ENCODE data around the gene LRP8. TPM values are rescaled to one million over a fixed set of nuclear protein-coding genes. Genes with fewer than 3 reads are reported as not detected.

LRP8 gene
- total and polyA plus RNA-seq, 2 of the 4 experiments (the other 2 are of a cell fraction) = 12.0 to 12.1 TPM

GRCh38 chr1:53368314-53369033 lies 40.6 kb upstream of the LRP8 start:
- Histone ChIP-seq H4K5ac (ENCODE audit: low read depth, low read length) (no peak overlapping the region), H3K23ac (ENCODE audit: low read depth, low read length) (no peak overlapping the region), H2AFZ (replicated peaks; ENCODE audit: low read length, poor library complexity) (peak overlapping the region; percentile 37), H2AK9ac (replicated peaks; ENCODE audit: low read depth, low read length, poor library complexity) (peak overlapping the region; percentile 28), H2BK15ac (ENCODE audit: low read depth, low read length) (no peak overlapping the region), H3K4me2 (ENCODE audit: low read depth, low read length) (no peak overlapping the region), H3K9ac (ENCODE audit: low read depth, low read length) (no peak overlapping the region), H3K79me1 (ENCODE audit: low read depth in 1 of 2, low read length in 2 of 2) (no peaks in the 10 kb centered on the region), H3K9me3 (ENCODE audit: control insufficient read depth, insufficient read depth, low read length) (no peaks in the 10 kb centered on the region), H3K27ac (ENCODE audit: insufficient read depth, low read length) (no peak overlapping the region), H3K9me1 (ENCODE audit: insufficient read depth, low read length) (no peaks in the 10 kb centered on the region), H3K18ac (ENCODE audit: low read depth, low read length) (no peak overlapping the region), H3K56ac (ENCODE audit: extremely low read depth, insufficient read depth, low read length) (no peak overlapping the region), H2AK5ac (ENCODE audit: low read depth, low read length) (no peak overlapping the region), H2BK20ac (ENCODE audit: low read depth, low read length) (no peak overlapping the region), H4K91ac (ENCODE audit: insufficient read depth, low read depth, low read length) (no peak overlapping the region), H3K36me3 (ENCODE audit: control insufficient read depth, insufficient read depth, low read length) (no peaks in the 10 kb centered on the region), H4K8ac (ENCODE audit: low read depth in 2 of 2, low read length in 2 of 2) (no peak overlapping the region), H4K20me1 (ENCODE audit: insufficient read depth, low read length) (no peaks in the 10 kb centered on the region), H2BK5ac (ENCODE audit: low read depth, low read length, poor library complexity, severe bottlenecking) (no peak overlapping the region), H3K14ac (replicated peaks; ENCODE audit: low read depth, low read length) (no peak overlapping the region), H3K4me1 (ENCODE audit: control insufficient read depth, insufficient read depth, low read length) (no peaks in the 10 kb centered on the region), H3K27me3 (ENCODE audit: control insufficient read depth, insufficient read depth, low read length) (peaks cover 66% of the 10 kb centered on the region), H3K4ac (ENCODE audit: low read depth, low read length) (no peak overlapping the region), H3K4me3 (ENCODE audit: insufficient read depth, low read depth, low read length) (no peak overlapping the region), H2BK120ac (ENCODE audit: low read depth, low read length) (no peak overlapping the region)
- ATAC-seq (ENCODE audit: low read depth) = peak; percentile 11; the same call in 1 of the 2 replicates
- no TSS peak for BruUV-seq (replicated peaks)
- WGBS, 2 experiments (ENCODE audit: extremely low coverage in 2 of 2, insufficient read length in 1 of 2) = 33% methylated on average over 1 of the region's 14 CpGs; no CpG with 5 or more reads in 1 of the 2 experiments
- no peak for DNase-seq
- dilution Hi-C loops (cut with HindIII; ENCODE audit: low sequenced_read_pairs, unreplicated experiment) (no loop called here), intact Hi-C loops (cut with micrococcal nuclease) (no loop called here), in situ Hi-C loops (cut with MboI; ENCODE audit: low sequenced_read_pairs) (no loop called here)
- TF ChIP-seq BHLHE40 (IDR thresholded peaks at IDR 0.05; ENCODE audit: low read depth, low read length) (no peak), POLR2A (IDR thresholded peaks at IDR 0.05; ENCODE audit: low read depth, low read length) (no peak), RAD21 (IDR thresholded peaks at IDR 0.05; ENCODE audit: low read length) (no peak), SMC3 (IDR thresholded peaks at IDR 0.05; ENCODE audit: low read depth, low read length) (no peak), USF2 (IDR thresholded peaks at IDR 0.05; ENCODE audit: low read depth, low read length) (no peak), RCOR1 (IDR thresholded peaks at IDR 0.05; ENCODE audit: insufficient replicate concordance, low read length) (no peak), CHD1 (IDR thresholded peaks at IDR 0.05; ENCODE audit: low read depth, low read length) (no peak), NFE2L2 (IDR thresholded peaks at IDR 0.05; ENCODE audit: low read depth, low read length) (no peak), MAFK (IDR thresholded peaks at IDR 0.05; ENCODE audit: low read depth, low read length) (no peak), MAZ (IDR thresholded peaks at IDR 0.05; ENCODE audit: borderline replicate concordance, low read depth, low read length) (no peak)
- POLR2A ChIA-PET (ENCODE audit: unreplicated experiment) = no interaction called here
- CTCF ChIA-PET = no interaction called here

All from IMR-90 (cell line).